K562 (cell line): Measurements from ENCODE around the gene CAPN12. TPM values are rescaled to one million over a fixed set of nuclear protein-coding genes. Genes with fewer than 3 reads are reported as not detected.
A peak's percentile ranks its signal among the peaks of the same experiment; 100 is the strongest.

Source experiments
- ATAC-seq: fragments of 200-7000 bp; cut with Tn5 transposase; 3 replicates; pipeline ENCODE4 v1.9.1; 2020; ENCODE audit warnings: moderate library complexity
- BruUV-seq: library from RNA; stranded (reverse); fragments of 400-500 nt; replicated peaks from 2 replicates; lab custom pipeline; 2021; lab: Mats Ljungman, UMichigan
- CTCF ChIA-PET: fragments of 300-600 bp; formaldehyde crosslinking; extraction: SDS; loops from one replicate; lab custom pipeline; 2021; ENCODE audit warnings: low intra/inter-chr PET ratio; lab: Yijun Ruan, JAX
- POLR2A ChIA-PET: fragments of 300-600, 350-650 bp; sonication (Branson Sonifier 250); formaldehyde crosslinking; extraction: SDS; loops from one replicate; lab custom pipeline; 2021; ENCODE audit warnings: antibody characterized with exemption, inconsistent platforms; lab: Yijun Ruan, JAX
- DNase-seq, 4 experiments: peaks; one replicate each; pipeline versions ENCODE4 v3.0.0 to v3.0.0-alpha.2; 2011 to 2018; ENCODE audit warnings: low spot score in 3 of 4, mixed read lengths in 3 of 4; ENCODE audit errors: extremely low read depth in 1 of 4
- FAIRE-seq: peaks from 2 replicates; lab custom pipeline; 2011; peaks lifted over from hg19 to GRCh38; lab: Jason Lieb, UNC
- H2AFZ ChIP-seq: 2 replicates; pipeline ENCODE4 v1.6.0; 2011; ENCODE audit warnings: low read depth, low read length, control low read depth, inconsistent platforms
- H3K27ac ChIP-seq: fragments of 200-600 bp; 3 replicates; pipeline ENCODE4 v1.8.0; 2011; ENCODE audit warnings: low read depth, mild to moderate bottlenecking, control low read depth, inconsistent platforms, low read length, moderate library complexity, mixed read lengths; ENCODE audit errors: extremely low read depth
- H3K27me3 ChIP-seq, 2 experiments: fragments of 300-600 bp in 1 of 2; 2 replicates in 1 of 2; 3 replicates in 1 of 2; pipeline versions ENCODE4 v1.6.0 to v1.8.0; 2011; ENCODE audit warnings: inconsistent platforms in 2 of 2, low read length in 2 of 2, mild to moderate bottlenecking in 1 of 2, mixed read lengths in 1 of 2, moderate library complexity in 1 of 2; ENCODE audit not compliant: control insufficient read depth in 2 of 2, insufficient read depth in 2 of 2
- H3K36me3 ChIP-seq: fragments of 300-600 bp; 3 replicates; pipeline ENCODE4 v1.8.0; 2011; ENCODE audit warnings: mild to moderate bottlenecking, low read length, inconsistent platforms; ENCODE audit not compliant: control insufficient read depth, insufficient read depth
- H3K4me1 ChIP-seq, 2 experiments: fragments of 200-600 bp in 1 of 2; replicated peaks in 1 of 2; 2 replicates in 1 of 2; 3 replicates in 1 of 2; pipeline versions ENCODE4 v1.5.1 to v1.8.0; 2011; ENCODE audit warnings: inconsistent platforms in 2 of 2, low read length in 2 of 2, mild to moderate bottlenecking in 1 of 2, mixed read lengths in 1 of 2, moderate library complexity in 1 of 2; ENCODE audit not compliant: control insufficient read depth in 2 of 2, insufficient read depth in 2 of 2
- H3K4me2 ChIP-seq: 2 replicates; pipeline ENCODE4 v1.6.1; 2011; ENCODE audit warnings: low read length, control low read depth, inconsistent platforms, mixed read lengths; ENCODE audit not compliant: insufficient read depth
- H3K4me3 ChIP-seq: fragments of 200-600 bp; sonication (generic), shearing (Covaris generic); 2 replicates; pipeline ENCODE4 v1.5.1; 2016; ENCODE audit warnings: control low read depth, inconsistent platforms
- H3K79me2 ChIP-seq: fragments of 200-600 bp; 3 replicates; pipeline ENCODE4 v1.8.0; 2011; ENCODE audit warnings: low read length, inconsistent platforms; ENCODE audit not compliant: control insufficient read depth, insufficient read depth
- H3K9ac ChIP-seq, 2 experiments: 2 replicates each; pipeline versions ENCODE4 v1.6.0 to v1.6.1; 2011; ENCODE audit warnings: low read depth in 2 of 2, low read length in 2 of 2, control low read depth in 1 of 2, inconsistent platforms in 1 of 2, mild to moderate bottlenecking in 1 of 2, mixed read lengths in 1 of 2; ENCODE audit not compliant: insufficient read depth in 1 of 2
- H3K9me1 ChIP-seq: one replicate; pipeline ENCODE4 v1.6.0; 2011; ENCODE audit warnings: inconsistent platforms, mild to moderate bottlenecking, low read length, moderate library complexity; ENCODE audit not compliant: control insufficient read depth, insufficient read depth
- H3K9me3 ChIP-seq: replicated peaks from 2 replicates; pipeline ENCODE4 v1.5.1; 2011; ENCODE audit warnings: low read depth, low read length, inconsistent platforms; ENCODE audit not compliant: control insufficient read depth, insufficient read depth
- H4K20me1 ChIP-seq: replicated peaks from 2 replicates; pipeline ENCODE4 v1.6.1; 2011; ENCODE audit warnings: low read length, inconsistent platforms, mixed read lengths; ENCODE audit not compliant: control insufficient read depth, insufficient read depth
- COPS2 ChIP-seq: fragments of 450-650 bp; conservative IDR thresholded peaks from 2 replicates; pipeline ENCODE4 v1.6.1; 2016; ENCODE audit warnings: mild to moderate bottlenecking, moderate library complexity
- FOXK2 ChIP-seq, 2 experiments: fragments of 450-650 bp; IDR thresholded peaks in 1 of 2; conservative IDR thresholded peaks in 1 of 2; 2 replicates each; pipeline ENCODE4 v1.6.1; 2016; ENCODE audit warnings: low read depth in 2 of 2, mild to moderate bottlenecking in 1 of 2
- WGBS: fragments of 100-300 bp; shearing (Covaris generic); methylation state at CpG from one replicate; pipeline ENCODE4 v1.1.6; 2016; ENCODE audit warnings: low coverage, mixed read lengths; ENCODE audit not compliant: insufficient coverage; ENCODE audit errors: missing lambda C conversion rate; 5-methylcytosine and 5-hydroxymethylcytosine counted together
- in situ Hi-C: fragments of 300-500 bp; cut with MboI; formaldehyde crosslinking; loops from 4 replicates; pipeline ENCODE4 v1.15.0; 2018; ENCODE audit warnings: inconsistent platforms, mixed read lengths
- intact Hi-C: fragments of 100-400 bp; cut with micrococcal nuclease; formaldehyde crosslinking; loops from 2 replicates; pipeline ENCODE4 v1.14.2; 2022
- polyA plus RNA-seq, 8 experiments: library from polyadenylated mRNA; depleted of rRNA in 4 of 8; stranded (reverse) in 5 of 8; unstranded in 3 of 8; fragments of >200 nt; fragmentation: Nextera tagmentation in 2 of 8; fragmentation: Illumina TruSeq in 1 of 8; extraction: Ambion mirVana in 2 of 8; extraction: Trizol in 1 of 8; gene quantifications; 2 replicates each; pipeline versions ENCODE4 v1.2.1 to v1.2.3, GENCODE V29; 2011 to 2014; ENCODE audit warnings: inconsistent platforms in 1 of 8, missing spikeins in 1 of 8
- total RNA-seq, 7 experiments: library from RNA; depleted of rRNA in 6 of 7; stranded (reverse); fragments of >200 nt in 6 of 7; fragmentation: Illumina TruSeq in 2 of 7; extraction: Trizol in 2 of 7; gene quantifications; 2 replicates each; pipeline versions ENCODE4 v1.2.1 to v1.2.3, GENCODE V29; 2011 to 2021; ENCODE audit warnings: low replicate concordance in 1 of 7
- TF ChIP-seq, protein P1 (sequence below), 2 experiments: fragments of 450-650 bp; IDR thresholded peaks; 2 replicates each; pipeline ENCODE4 v1.6.1; 2018; ENCODE audit warnings: mild to moderate bottlenecking in 2 of 2, low read depth in 1 of 2; ENCODE audit not compliant: partially characterized antibody in 2 of 2

The CAPN12 gene
- total and polyA plus RNA-seq, 9 of the 15 experiments (the other 6 are each of a cell fraction or from before 2014, with no cell fraction given), result 0.83 to 7.0 (median 1.6) TPM

- Histone ChIP-seq H3K9ac (no peak overlapping the region), H3K36me3 (no peaks in the 10 kb centered on the region), H2AFZ (no peak overlapping the region), H3K4me3 (no peak overlapping the region), H3K27me3 (no peaks in the 10 kb centered on the region), H3K9me3 (no peaks in the 10 kb centered on the region), H3K27ac (no peak overlapping the region), H3K4me2 (no peak overlapping the region), H4K20me1 (no peaks in the 10 kb centered on the region), H3K9me1 (no peaks in the 10 kb centered on the region), H3K79me2 (no peaks in the 10 kb centered on the region), H3K4me1 (peaks cover 0 to 9% of the 10 kb centered on the region in 2 experiments; a peak in 2 of 5 replicates)
- ChIA-PET CTCF (no interaction called here), POLR2A (interaction anchor here (0.6 kb wide), 1 partner anchor 26 kb away, joined by 3 read pairs; no protein-coding TSS in a partner anchor)
- DNase-seq (no peak), ATAC-seq (no peak), FAIRE-seq (no peak)
- in situ Hi-C loops, result no loop called here
- BruUV-seq, result no TSS peak
- intact Hi-C loops, result no loop called here
- WGBS, result 33% methylated on average over 10 of the region's 10 CpGs
- TF ChIP-seq FOXK2 (conservative IDR thresholded peaks at IDR 0.05 in 1 of 2, IDR thresholded peaks at IDR 0.05 in 1 of 2; ENCODE audit: low read depth in 2 of 2), result no peak
- TF ChIP-seq, all 486 proteins: peak for 0
Measured at GRCh38 chr19:38766276-38767047, 22.2 kb upstream of the CAPN12 start.

GRCh38 chr19:38765214-38765613 lies 20.9 kb upstream of the CAPN12 start:
- Histone ChIP-seq H3K4me1 (peaks cover 0 to 8% of the 10 kb centered on the region in 2 experiments; a peak in 2 of 5 replicates), H3K9me1 (no peaks in the 10 kb centered on the region), H3K9ac (no peak overlapping the region), H3K9me3 (no peaks in the 10 kb centered on the region), H3K27ac (no peak overlapping the region), H4K20me1 (no peaks in the 10 kb centered on the region), H3K4me3 (no peak overlapping the region), H3K27me3 (no peaks in the 10 kb centered on the region), H3K4me2 (no peak overlapping the region), H3K79me2 (no peaks in the 10 kb centered on the region), H3K36me3 (no peaks in the 10 kb centered on the region), H2AFZ (no peak overlapping the region)
- BruUV-seq, result no TSS peak
- TF ChIP-seq COPS2, result no peak
- TF ChIP-seq, protein P1, sequence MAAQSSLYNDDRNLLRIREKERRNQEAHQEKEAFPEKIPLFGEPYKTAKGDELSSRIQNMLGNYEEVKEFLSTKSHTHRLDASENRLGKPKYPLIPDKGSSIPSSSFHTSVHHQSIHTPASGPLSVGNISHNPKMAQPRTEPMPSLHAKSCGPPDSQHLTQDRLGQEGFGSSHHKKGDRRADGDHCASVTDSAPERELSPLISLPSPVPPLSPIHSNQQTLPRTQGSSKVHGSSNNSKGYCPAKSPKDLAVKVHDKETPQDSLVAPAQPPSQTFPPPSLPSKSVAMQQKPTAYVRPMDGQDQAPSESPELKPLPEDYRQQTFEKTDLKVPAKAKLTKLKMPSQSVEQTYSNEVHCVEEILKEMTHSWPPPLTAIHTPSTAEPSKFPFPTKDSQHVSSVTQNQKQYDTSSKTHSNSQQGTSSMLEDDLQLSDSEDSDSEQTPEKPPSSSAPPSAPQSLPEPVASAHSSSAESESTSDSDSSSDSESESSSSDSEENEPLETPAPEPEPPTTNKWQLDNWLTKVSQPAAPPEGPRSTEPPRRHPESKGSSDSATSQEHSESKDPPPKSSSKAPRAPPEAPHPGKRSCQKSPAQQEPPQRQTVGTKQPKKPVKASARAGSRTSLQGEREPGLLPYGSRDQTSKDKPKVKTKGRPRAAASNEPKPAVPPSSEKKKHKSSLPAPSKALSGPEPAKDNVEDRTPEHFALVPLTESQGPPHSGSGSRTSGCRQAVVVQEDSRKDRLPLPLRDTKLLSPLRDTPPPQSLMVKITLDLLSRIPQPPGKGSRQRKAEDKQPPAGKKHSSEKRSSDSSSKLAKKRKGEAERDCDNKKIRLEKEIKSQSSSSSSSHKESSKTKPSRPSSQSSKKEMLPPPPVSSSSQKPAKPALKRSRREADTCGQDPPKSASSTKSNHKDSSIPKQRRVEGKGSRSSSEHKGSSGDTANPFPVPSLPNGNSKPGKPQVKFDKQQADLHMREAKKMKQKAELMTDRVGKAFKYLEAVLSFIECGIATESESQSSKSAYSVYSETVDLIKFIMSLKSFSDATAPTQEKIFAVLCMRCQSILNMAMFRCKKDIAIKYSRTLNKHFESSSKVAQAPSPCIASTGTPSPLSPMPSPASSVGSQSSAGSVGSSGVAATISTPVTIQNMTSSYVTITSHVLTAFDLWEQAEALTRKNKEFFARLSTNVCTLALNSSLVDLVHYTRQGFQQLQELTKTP (IDR thresholded peaks at IDR 0.05; ENCODE audit: low read depth in 1 of 2, partially characterized antibody in 2 of 2), result peak in 1 of 2 experiments; percentile 99
- DNase-seq, result no peak
- ChIA-PET CTCF (no interaction called here), POLR2A (no interaction called here)
- no peak for FAIRE-seq
- intact Hi-C loops, result no loop called here
- WGBS, result 86% methylated on average over 2 of the region's 2 CpGs
- ATAC-seq, result no peak
- in situ Hi-C loops, result no loop called here
